HG03520 (cell line): ENCODE measurements around the gene ERICH6B.

Experiments
- ATAC-seq: cut with Tn5 transposase; IDR thresholded peaks from one replicate; pipeline ENCODE4 v1.9.1; 2021; ENCODE audit warnings: mild to moderate bottlenecking, moderate library complexity; ENCODE audit not compliant: unreplicated experiment

ERICH6B gene

DNA sequence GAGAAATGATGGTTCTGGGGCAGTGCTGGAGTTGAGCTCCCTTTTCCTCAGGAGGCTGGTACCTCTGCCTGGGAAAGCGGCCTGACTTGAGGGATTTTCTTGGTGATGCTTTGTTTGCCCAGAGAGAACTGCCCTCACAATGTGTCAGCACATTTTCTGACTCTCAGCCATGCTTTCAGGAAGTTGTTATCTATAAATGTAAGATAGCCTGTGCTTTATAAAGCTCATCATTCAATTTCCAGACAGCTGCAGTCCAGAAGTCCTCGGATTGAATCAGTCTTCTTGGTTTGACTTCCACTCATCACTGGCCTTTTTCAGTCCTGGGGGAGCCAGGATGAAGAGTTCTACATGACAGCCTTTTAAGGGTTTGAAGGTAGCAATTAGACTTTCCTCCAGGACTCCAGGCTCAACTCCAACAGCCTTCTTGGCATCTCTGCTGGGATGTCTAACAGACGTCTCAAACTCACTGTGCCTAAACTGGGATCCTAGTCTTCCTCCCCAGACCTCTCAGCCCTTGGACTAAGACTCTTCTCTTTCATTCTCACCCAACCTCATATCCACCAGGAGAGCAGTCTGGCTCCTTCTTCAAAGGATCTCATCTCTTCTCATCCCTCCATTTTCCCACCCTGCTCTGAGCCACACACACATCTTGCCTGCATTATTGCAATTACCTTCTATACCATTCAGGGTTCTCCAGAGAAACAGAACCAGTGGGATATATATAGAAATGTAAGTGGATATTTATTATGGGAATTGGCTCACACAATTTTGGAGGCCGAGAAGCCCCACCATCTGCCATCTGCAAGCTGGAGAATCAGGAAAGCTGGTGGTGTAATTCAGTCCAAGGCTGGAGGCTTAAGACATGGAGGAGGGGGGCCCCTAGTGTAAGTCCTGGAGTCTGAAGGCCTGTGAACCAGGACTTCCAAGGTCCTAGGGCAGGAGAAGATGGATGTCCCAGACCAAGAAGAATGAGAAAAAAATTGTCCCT lies 13.1 kb downstream of the ERICH6B start:
- no peak for ATAC-seq

DNA sequence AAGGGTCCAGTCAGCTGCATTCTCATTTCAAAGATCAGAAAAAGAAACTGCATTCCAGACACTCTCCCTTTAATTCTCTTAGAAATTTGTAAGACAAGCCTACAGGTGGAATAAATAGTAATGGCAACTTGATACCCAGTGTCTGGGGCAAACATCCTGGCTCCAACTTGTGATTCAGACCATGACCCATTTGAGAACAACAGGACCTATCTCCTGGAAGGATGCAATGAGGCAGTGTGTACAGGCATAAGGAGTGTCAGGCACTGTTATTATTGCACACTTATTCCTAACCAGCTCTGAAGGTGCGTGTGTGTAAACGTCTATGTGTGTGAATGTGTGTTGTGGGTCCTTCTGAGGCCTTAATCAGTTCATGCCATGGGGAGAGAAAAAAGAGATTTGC lies 13.9 kb downstream of the ERICH6B start:
- no peak for ATAC-seq

DNA sequence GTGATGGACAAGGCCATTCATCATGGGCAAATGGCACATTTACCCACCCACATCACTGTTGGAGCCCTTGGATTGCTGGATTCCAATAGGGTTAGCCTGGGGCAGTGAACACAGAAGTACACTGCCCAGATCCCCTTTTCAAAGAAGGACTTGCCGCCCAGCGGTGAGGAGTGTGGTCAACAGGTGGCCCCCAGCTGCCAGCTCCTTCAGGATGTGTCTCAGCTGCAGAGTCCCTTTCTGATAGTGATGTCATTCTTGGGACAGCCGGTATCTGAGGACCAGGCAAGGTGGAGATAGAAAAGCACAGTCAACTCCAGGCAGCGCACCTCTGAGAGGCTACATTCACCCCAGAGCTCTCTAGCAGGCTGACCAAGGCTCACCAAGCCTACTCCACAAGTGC lies 16.9 kb downstream of the ERICH6B start:
- no peak for ATAC-seq

DNA sequence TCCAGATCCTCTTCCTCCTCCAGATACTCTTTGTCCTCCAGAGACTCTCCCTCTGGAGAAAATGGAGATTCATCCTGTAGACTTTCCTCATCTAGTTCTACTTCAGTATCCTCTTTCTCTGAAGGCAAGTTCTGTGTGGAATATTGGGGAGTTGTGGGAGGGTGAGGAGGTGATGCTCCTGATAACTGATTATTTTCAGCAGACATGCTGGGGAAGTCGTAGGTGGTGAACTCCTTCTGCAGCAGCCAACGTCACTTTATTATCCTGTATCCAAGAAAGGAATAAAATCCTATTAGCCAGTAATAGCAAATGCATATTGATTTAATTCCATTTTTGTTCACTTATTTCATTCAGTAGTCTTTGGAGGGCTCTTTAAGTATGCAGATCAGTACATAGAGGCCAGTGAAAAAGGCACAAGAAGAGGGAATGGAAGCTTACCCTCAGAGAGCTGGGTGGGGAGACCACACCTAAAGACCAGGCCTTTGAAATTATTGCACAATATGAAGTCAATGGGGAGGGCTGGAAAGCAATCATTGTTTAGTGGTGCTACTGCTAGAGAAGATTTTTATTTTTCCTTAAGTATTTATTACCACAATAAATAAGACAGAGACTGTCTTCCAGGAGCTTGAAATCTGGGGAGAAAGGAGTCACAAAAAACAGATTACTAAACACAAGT lies 18.6 kb downstream of the ERICH6B start:
- ATAC-seq: no peak

DNA sequence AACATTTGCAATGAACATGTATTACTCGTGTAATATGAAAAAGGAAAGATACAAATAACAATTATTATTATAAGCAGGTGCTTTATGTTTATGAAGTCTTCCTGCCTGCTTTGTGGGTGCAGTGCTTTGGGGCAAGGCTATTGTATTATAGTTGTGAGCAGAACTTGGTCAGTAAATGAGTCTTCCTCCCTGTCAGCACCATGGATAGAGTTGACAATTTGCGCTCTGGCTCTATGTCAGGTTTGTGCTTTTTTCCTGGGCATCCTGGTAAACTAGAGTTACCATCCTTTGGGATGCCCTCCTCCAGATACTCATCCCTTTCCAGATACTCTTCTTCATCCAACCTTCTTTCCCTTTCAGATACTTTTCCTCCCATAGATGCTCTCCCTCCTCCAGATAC lies 19.6 kb downstream of the ERICH6B start:
- ATAC-seq: no peak

DNA sequence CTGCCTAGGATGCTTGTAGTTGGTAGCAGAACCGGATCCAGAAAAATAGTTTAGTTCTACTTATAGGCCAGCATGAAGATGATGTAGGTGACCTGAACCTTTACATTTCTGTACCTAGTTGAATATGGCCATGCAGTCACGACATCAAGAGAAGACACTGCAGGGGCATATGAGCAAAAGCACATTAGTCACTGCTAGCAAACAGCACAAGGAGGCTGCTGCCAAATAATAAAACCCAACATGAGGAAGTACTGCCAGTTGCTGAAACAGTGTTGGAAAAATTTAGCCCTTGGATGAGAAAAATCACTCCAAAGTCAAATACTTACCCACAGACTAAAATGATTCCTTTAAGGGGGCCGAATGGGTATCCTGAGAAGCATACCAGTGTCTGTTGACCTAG lies 20.8 kb downstream of the ERICH6B start:
- no peak for ATAC-seq

DNA sequence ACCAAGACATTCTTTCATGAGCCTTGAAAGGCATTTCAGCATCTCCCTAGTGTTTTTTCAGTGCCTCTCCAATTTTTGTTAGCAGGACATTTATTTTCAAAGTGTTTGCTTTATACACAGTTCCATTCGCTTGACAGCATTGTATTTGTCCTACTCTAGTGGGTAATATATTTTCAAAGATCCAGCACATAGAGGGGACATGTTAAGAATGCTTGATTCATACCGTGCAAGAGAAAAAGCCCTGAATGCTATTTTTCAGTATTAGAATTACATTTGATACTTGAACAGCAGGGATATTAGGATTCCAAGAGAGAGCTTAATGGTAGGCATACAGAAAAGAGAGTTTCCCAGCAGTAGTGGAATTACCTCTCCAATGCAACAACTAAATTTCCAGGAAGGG lies 21.3 kb downstream of the ERICH6B start:
- ATAC-seq: no peak

DNA sequence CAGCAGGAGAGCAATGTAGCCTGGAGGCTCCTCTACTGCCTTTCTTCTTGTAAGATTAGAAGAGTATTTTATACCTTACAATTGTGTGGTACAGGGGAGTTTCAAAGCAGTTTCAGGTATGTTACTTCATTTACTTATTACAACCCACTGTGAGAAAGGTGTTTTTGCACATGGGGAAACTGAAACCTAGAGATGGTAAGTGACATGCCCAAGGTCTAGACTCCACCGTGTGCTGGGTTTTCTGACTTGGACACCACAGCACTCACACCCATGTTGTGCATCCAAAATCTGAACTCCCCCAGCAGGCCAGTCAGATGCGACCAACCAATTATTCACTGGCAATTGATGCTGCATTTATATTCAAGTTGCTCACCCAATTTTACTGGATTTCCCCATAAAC lies 22.8 kb downstream of the ERICH6B start:
- no peak for ATAC-seq

DNA sequence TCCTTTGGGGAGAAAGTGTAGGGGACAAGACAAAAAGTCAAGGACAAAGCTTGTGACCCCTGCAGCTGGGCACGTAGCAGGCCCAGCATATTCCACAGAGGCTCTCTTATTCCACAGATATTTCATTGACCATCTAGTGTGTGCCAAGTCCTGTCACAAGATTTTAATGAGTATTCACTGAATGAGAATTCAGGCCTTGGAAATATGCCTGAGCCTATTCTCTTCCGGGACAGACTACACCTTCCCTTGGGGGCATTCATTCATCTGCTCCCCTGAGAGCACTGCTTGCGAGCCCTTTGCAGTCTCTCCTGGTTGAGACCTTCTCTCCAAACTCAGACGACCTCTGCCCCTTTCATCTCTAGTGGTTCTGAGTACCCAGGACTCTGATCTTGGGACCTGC lies 25.5 kb downstream of the ERICH6B start:
- no peak for ATAC-seq

DNA sequence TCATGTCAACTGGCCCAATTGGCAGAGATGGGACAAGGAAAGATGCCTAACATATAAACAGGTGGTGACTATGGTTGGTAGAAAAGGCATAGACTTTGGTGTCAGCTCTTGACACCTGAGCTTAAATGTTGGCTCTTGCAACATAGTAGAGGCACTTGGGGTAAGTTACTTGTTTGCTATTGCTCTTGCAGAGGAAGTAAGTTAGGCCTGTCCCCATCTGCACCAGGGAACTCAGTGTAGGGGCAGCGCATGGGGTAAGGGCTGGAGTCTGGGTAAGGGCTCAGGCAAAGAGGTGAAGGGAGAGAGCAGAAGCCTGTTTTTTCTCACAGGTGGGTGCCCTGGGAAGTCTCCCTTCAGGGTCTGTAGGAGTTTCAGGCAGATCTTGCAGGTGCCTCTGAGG lies 27.6 kb downstream of the ERICH6B start:
- no peak for ATAC-seq

DNA sequence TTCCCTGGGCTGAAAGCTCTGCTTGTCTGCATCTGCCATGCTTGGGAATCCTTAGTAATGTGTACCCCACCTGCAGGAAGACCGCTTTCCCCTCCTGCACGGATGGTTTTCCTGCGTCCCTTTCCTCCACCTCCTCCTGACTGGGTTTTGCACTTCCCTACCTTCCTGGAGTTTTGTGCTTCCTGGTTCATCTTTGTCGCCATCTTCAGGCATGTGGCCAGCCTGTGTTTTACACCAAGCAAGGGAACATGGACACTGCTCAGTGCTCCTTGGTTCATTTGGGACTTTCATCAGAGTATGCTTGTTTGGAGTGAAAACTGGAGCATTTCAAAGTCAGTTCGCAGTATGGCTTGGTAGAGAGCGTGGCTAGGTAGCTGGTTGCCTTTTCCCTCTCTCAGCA lies 30.7 kb downstream of the ERICH6B start:
- no peak for ATAC-seq

DNA sequence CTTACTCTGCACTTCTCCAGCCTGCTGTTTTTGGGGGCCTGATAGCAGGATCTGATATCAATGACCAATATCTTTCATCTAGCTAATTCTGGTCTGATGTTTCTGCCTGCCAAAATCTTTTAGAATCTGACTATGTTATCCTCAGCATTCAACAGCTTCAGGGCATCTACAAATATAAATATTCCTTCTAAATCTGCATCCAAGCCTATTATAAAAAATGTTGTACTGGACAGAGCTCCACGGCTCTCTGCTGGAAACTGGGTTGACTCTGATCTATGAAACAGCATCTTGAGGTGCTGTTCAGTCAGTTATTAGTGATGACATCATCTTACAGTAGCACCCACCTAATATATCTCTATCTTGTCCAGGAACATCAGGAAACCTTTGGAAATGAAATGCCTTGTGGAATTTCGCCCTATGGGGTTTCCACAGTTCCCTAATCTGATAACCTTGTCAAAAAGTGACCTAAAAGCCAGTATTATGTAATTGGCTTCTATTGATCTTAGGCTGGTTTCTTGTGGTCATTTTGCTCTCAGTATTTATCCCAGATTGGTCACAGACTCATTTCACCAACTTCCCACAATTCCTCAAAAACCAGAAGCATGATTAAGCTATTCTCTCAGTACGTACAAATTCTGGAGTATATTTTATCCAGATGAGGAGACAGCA lies 33.0 kb downstream of the ERICH6B start:
- ATAC-seq: no peak

DNA sequence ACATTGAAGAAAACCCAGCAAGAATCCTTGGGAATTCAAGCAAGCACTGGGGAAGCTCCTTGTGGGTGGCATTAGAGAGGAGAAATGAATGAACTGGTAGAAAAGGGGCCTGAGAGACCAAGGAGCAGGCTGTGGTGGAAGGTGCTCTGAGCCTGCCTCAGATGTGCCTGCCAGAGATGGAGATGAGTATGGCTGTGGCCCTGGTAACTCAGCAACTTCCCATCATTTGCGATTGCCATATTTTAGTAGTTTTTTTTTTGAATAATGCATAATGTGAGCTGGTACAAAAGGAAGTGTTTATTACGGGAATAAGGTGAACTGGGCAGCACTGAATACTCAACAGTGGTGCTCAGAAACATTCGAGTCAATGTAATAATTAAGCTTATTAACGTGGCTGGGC lies 39.1 kb downstream of the ERICH6B start:
- ATAC-seq: no peak

DNA sequence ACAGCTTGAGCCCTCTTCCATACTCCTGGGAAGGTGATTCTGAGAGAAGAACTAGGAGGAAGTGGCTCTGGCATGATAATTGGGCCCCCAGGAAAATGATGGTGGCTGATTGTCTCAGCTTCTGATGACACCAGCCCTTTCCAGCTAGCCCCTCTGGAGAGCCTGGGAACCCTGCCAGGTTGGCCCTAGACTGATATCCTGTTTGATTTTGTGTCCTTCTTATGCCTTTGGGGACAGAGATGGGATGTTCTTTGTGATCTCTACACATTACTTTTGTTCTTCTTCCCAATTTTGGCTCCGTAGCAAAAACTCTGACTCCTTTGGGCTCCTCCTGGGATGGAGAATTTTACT lies 39.7 kb downstream of the ERICH6B start:
- no peak for ATAC-seq

DNA sequence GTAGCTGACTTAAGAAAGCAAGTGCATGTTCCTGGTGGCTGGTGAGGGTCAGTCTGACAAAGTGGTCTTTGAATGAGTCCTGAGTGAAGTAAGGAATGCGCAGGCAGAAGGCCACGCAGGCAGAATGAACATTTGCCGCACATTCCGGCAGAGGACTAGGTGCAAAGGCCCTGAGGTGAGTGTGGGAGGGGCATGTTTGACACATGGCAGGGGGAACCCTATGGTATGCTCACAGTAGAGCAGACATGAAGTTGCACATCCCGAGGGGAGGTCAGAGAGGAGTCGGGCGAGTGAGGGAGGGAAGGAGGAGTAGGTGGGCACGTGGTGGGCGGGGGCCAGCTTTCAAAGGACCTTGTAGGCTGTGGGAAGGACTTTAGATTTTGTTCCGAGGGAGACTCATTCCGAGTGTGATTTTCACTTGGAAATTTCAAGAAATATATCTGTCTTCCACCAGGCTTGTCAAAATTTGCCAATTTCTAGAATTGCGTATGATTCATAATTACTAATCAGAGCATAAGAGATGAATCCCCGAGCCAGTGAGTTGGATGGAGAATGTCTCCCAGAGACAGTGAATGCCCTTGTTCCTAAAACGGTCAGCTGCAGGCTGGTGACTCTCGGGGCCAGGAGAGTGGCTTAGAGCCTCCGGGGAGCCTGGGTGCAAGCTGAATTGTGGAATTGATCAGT lies 40.3 kb downstream of the ERICH6B start:
- no peak for ATAC-seq

DNA sequence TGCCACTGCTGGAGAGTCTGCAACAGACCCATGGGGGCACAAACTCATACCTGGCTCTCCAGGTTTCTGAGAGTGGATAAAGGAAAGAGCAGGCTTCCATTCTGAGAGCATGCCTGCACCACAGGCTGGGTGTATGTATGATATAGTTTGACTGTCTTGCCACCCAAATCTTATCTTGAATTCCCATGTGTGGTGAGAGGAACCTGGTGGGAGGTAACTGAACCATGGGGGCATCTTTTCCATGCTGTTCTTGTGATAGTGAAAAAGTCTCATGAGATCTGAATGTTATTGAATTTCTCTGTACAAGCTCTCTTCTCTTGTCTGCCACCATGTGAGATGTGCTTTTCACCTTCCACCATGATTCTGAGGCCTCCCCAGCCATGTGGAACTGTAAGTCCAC lies 50.2 kb downstream of the ERICH6B start:
- ATAC-seq: no peak

DNA sequence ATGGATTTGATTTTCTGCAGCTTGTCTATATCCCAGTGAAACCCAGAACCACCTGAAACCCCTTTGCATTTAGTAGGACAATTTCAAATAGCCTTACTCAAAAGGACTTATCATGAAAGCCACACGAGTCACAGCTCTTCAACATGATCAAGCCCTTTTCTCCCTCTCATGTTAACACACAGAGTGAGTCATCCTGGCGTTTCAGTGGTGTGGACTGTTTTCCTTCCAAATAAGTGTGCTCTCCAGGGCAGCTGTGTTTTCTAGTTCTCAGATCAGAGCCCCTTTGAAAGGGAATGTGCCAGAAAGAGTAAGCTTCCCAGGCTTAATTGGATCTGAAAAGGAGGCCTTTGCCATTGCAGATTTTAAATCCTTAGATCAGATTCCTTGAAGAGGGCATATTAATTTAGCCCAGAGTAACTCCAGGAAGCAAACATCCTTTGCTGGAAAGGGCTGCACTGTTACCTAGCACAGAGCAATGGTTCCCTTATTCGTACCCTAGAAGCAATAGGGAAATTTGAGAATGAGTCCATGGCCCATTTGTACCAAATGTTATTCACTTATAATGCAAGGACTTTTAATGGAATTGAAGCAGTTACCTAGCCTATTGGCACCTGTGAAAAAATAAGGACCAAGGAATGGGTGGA lies 51.3 kb downstream of the ERICH6B start:
- no peak for ATAC-seq

DNA sequence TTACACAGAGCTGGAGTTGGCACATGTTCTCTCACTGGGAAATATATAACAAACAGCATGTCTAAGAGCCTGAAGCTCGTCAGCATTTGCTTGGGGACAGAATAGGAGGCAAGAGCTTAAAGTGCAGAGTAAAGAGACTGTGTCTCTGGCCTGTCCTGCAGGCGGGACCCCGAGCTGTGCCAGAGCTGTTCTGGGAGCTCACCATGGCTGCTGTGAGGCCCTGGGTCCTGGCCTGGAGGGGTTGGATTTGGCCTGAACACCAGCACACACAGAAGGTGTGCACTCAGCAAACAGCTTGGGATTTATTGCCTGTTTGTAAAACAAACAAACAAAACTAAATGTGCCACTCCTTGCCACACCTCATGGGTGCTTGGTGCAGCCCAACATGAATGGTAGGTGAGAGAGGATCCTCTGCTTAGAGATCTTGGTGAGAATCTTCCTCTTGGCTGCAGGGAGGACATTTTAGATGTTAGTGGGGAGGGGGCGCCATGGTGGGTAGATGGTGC lies 60.9 kb downstream of the ERICH6B start:
- no peak for ATAC-seq

DNA sequence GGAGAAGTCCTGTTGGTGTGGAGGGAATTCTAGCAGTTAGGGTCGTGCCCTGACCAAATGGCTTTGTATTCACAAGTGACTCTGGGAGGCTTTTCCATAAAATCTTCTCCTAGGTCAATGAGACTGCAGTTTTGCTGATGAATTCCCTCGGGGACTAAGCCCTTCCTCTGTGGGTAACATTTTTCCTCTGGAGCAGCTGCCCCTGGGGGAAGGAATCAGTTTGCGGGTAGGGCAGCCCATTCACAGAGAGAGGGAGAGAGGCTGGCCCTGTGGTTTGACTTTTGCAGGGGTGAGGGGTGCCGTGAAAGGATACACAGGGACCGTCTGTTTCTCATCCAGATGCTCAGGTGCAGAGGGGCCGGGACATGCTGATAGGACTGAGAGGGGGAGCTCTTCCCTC lies 67.3 kb downstream of the ERICH6B start:
- no peak for ATAC-seq

DNA sequence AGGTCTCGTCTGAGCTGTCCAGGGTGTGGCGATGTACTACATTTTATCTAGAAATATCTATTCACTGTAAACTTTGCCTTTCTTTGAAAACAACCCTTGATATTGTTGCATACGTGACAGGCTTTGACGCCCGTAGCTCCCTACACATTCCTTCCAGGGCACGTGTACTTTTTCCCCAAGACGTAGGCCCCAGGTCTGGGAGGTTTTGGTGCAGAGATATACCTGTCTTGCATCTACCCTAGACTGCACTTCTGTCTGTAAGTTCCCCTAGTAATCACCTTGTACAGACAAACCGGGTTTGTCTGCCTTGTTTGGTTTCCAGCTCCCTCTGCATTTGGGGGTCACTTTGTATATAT lies 69.2 kb downstream of the ERICH6B start:
- ATAC-seq: no peak
